ENCODE measurements around the gene CCL22. TPM values are rescaled to one million over a fixed set of nuclear protein-coding genes. Genes with fewer than 3 reads are reported as not detected.
A peak's percentile ranks its signal among the peaks of the same experiment; 100 is the strongest.
"Not testable (repeated sequence)": the region's sequence is repeated elsewhere in the genome, so short reads cannot be mapped to it uniquely, and the experiment has no call there.

The CCL22 gene
- total RNA-seq, 1 experiment from 2014 or later, result not detected

GRCh38 chr16:57394444-57394843 lies 35.9 kb downstream of the CCL22 start:
- DNase-seq (ENCODE audit: low read depth), result peak; percentile 36

- DNase-seq (ENCODE audit: low read depth), result no peak
Measured at GRCh38 chr16:57395026-57395425, 36.4 kb downstream of the CCL22 start.

- DNase-seq (ENCODE audit: low read depth), result no peak
Measured at GRCh38 chr16:57396786-57397185, 38.2 kb downstream of the CCL22 start.

- not testable (repeated sequence) for DNase-seq (ENCODE audit: low read depth)
Measured at GRCh38 chr16:57397493-57397892, 38.9 kb downstream of the CCL22 start.

- no peak for DNase-seq (ENCODE audit: low read depth)
Measured at GRCh38 chr16:57401943-57402640, 43.5 kb downstream of the CCL22 start.

GRCh38 chr16:57403965-57404817 lies 45.6 kb downstream of the CCL22 start, which contains the start of gene CCL17:
CCL17 (plus strand) TSS chr16:57404767; CDS start chr16:57413933, 9,166 bp downstream.
- DNase-seq (ENCODE audit: low read depth), result no peak

GRCh38 chr16:57405097-57405496 lies 46.5 kb downstream of the CCL22 start:
- no peak for DNase-seq (ENCODE audit: low read depth)

- no peak for DNase-seq (ENCODE audit: low read depth)
Measured at GRCh38 chr16:57406881-57407280, 48.3 kb downstream of the CCL22 start.

GRCh38 chr16:57407521-57408353 lies 49.2 kb downstream of the CCL22 start:
- no peak for DNase-seq (ENCODE audit: low read depth)

- DNase-seq (ENCODE audit: low read depth), result no peak
Measured at GRCh38 chr16:57409065-57409464, 50.5 kb downstream of the CCL22 start.

- no peak for DNase-seq (ENCODE audit: low read depth)
Measured at GRCh38 chr16:57409870-57410587, 51.4 kb downstream of the CCL22 start.

- DNase-seq (ENCODE audit: low read depth), result no peak
Measured at GRCh38 chr16:57411362-57411976, 52.9 kb downstream of the CCL22 start.

GRCh38 chr16:57412584-57412983 lies 54.0 kb downstream of the CCL22 start:
- DNase-seq (ENCODE audit: low read depth), result no peak

GRCh38 chr16:57413301-57413730 lies 54.7 kb downstream of the CCL22 start:
- DNase-seq (ENCODE audit: low read depth), result no peak

GRCh38 chr16:57413733-57414132 lies 55.1 kb downstream of the CCL22 start:
- no peak for DNase-seq (ENCODE audit: low read depth)

Other genes with a start within 250 kb of the CCL22 start
- 123 and 147 TPM in 2 replicates for gene PSME3IP1, start 172.7 kb upstream of the CCL22 start, total RNA-seq (2014; rRNA removed; shearing (Covaris generic))
- 27.8 and 34.9 TPM in 2 replicates for gene RSPRY1, start 172.5 kb upstream of the CCL22 start, total RNA-seq (2014; rRNA removed; shearing (Covaris generic))
- gene ARL2BP, start 113.5 kb upstream of the CCL22 start, total RNA-seq (2014; rRNA removed; shearing (Covaris generic)), result 104 and 120 TPM in 2 replicates
- gene PLLP, start 74.1 kb upstream of the CCL22 start, total RNA-seq (2014; rRNA removed; shearing (Covaris generic)), result 0.27 and 0.62 TPM in 2 replicates
- 0.81 and 1.0 TPM in 2 replicates for gene CX3CL1, start 13.7 kb downstream of the CCL22 start, total RNA-seq (2014; rRNA removed; shearing (Covaris generic))
- not detected in 2 replicates for gene CCL17, start 46.0 kb downstream of the CCL22 start, total RNA-seq (2014; rRNA removed; shearing (Covaris generic))
- 61.3 and 70.7 TPM in 2 replicates for gene CIAPIN1, start 88.6 kb downstream of the CCL22 start, total RNA-seq (2014; rRNA removed; shearing (Covaris generic))
- gene COQ9, start 88.7 kb downstream of the CCL22 start, total RNA-seq (2014; rRNA removed; shearing (Covaris generic)), result 52.2 and 60.5 TPM in 2 replicates
- 239 and 240 TPM in 2 replicates for gene POLR2C, start 103.9 kb downstream of the CCL22 start, total RNA-seq (2014; rRNA removed; shearing (Covaris generic))
- 4.3 and 6.2 TPM in 2 replicates for gene DOK4, start 127.7 kb downstream of the CCL22 start, total RNA-seq (2014; rRNA removed; shearing (Covaris generic))
- gene CCDC102A, start 177.8 kb downstream of the CCL22 start, total RNA-seq (2014; rRNA removed; shearing (Covaris generic)), result 7.0 and 16.8 TPM in 2 replicates
- 0.22 and 0.37 TPM in 2 replicates for gene ADGRG5, start 183.9 kb downstream of the CCL22 start, total RNA-seq (2014; rRNA removed; shearing (Covaris generic))